ENCODE data around the gene TTL. TPM values are rescaled to one million over a fixed set of nuclear protein-coding genes. Genes with fewer than 3 reads are reported as not detected.

The TTL gene
- polyA plus RNA-seq, 1 donor from 2014 or later, result 53.8 TPM

- Histone ChIP-seq H3K79me2 (replicated peaks; ENCODE audit: insufficient read depth, low read length) (no peaks in the 10 kb centered on the region), H4K20me1 (ENCODE audit: insufficient read depth) (no peaks in the 10 kb centered on the region), H3F3A (ENCODE audit: insufficient read depth, low read length, poor library complexity, severe bottlenecking) (no peaks in the 10 kb centered on the region), H2AFZ (ENCODE audit: low read depth, low read length) (no peak overlapping the region), H3K9me3 (ENCODE audit: low read length) (no peaks in the 10 kb centered on the region), H3K9ac (ENCODE audit: low read length) (no peak overlapping the region), H3K27ac (ENCODE audit: low read length) (no peak overlapping the region), H3K27me3 (ENCODE audit: insufficient read depth, low read depth, low read length) (no peaks in the 10 kb centered on the region), H3K4me2 (ENCODE audit: low read length) (no peak overlapping the region), H3K9me2 (ENCODE audit: insufficient read depth, low read length) (no peaks in the 10 kb centered on the region), H3K4me3 (ENCODE audit: low read length) (no peak overlapping the region), H3K36me3 (ENCODE audit: insufficient read depth, low read length) (no peaks in the 10 kb centered on the region)
- TF ChIP-seq, protein P1, sequence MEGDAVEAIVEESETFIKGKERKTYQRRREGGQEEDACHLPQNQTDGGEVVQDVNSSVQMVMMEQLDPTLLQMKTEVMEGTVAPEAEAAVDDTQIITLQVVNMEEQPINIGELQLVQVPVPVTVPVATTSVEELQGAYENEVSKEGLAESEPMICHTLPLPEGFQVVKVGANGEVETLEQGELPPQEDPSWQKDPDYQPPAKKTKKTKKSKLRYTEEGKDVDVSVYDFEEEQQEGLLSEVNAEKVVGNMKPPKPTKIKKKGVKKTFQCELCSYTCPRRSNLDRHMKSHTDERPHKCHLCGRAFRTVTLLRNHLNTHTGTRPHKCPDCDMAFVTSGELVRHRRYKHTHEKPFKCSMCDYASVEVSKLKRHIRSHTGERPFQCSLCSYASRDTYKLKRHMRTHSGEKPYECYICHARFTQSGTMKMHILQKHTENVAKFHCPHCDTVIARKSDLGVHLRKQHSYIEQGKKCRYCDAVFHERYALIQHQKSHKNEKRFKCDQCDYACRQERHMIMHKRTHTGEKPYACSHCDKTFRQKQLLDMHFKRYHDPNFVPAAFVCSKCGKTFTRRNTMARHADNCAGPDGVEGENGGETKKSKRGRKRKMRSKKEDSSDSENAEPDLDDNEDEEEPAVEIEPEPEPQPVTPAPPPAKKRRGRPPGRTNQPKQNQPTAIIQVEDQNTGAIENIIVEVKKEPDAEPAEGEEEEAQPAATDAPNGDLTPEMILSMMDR (IDR thresholded peaks at IDR 0.05; ENCODE audit: poor library complexity, severe bottlenecking), result no peak
- no peak for TF ChIP-seq POLR2AphosphoS5 (IDR thresholded peaks at IDR 0.05)
- TF ChIP-seq EZH2 (IDR thresholded peaks at IDR 0.05; ENCODE audit: borderline replicate concordance, insufficient read depth, low read length, poor library complexity, severe bottlenecking), result no peak
- TF ChIP-seq EP300 (conservative IDR thresholded peaks at IDR 0.05; ENCODE audit: poor library complexity, severe bottlenecking), result no peak
- TF ChIP-seq TAF1 (IDR thresholded peaks at IDR 0.05; ENCODE audit: low read depth), result no peak
- no peak for TF ChIP-seq REST (IDR thresholded peaks at IDR 0.05; ENCODE audit: borderline replicate concordance)
- TF ChIP-seq RAD21 (conservative IDR thresholded peaks at IDR 0.05), result no peak
- TF ChIP-seq SMC3 (conservative IDR thresholded peaks at IDR 0.05; ENCODE audit: poor library complexity), result no peak
- TF ChIP-seq MXI1 (conservative IDR thresholded peaks at IDR 0.05; ENCODE audit: poor library complexity, severe bottlenecking), result no peak
These were observed 16.6 kb upstream of the TTL start for GRCh38 chr2:112465382-112465781.

GRCh38 chr2:112472547-112473263, 9.3 kb upstream of the TTL start:
- no peaks in the 10 kb centered on the region for H4K20me1 ChIP-seq (ENCODE audit: insufficient read depth)
- H3K4me3 ChIP-seq (ENCODE audit: low read length), result no peak overlapping the region
- no peaks in the 10 kb centered on the region for H3K9me2 ChIP-seq (ENCODE audit: insufficient read depth, low read length)
- no peaks in the 10 kb centered on the region for H3F3A ChIP-seq (ENCODE audit: insufficient read depth, low read length, poor library complexity, severe bottlenecking)
- H3K79me2 ChIP-seq (replicated peaks; ENCODE audit: insufficient read depth, low read length), result no peaks in the 10 kb centered on the region
- no peaks in the 10 kb centered on the region for H3K27me3 ChIP-seq (ENCODE audit: insufficient read depth, low read depth, low read length)
- no peak overlapping the region for H2AFZ ChIP-seq (ENCODE audit: low read depth, low read length)
- H3K9me3 ChIP-seq (ENCODE audit: low read length), result no peaks in the 10 kb centered on the region
- no peak overlapping the region for H3K27ac ChIP-seq (ENCODE audit: low read length)
- no peaks in the 10 kb centered on the region for H3K36me3 ChIP-seq (ENCODE audit: insufficient read depth, low read length)
- H3K9ac ChIP-seq (ENCODE audit: low read length), result no peak overlapping the region
- H3K4me2 ChIP-seq (ENCODE audit: low read length), result no peak overlapping the region
- TF ChIP-seq RAD21 (conservative IDR thresholded peaks at IDR 0.05) (no peak), EP300 (conservative IDR thresholded peaks at IDR 0.05; ENCODE audit: poor library complexity, severe bottlenecking) (no peak), REST (IDR thresholded peaks at IDR 0.05; ENCODE audit: borderline replicate concordance) (no peak), SMC3 (conservative IDR thresholded peaks at IDR 0.05; ENCODE audit: poor library complexity) (no peak), EZH2 (IDR thresholded peaks at IDR 0.05; ENCODE audit: borderline replicate concordance, insufficient read depth, low read length, poor library complexity, severe bottlenecking) (no peak), TAF1 (IDR thresholded peaks at IDR 0.05; ENCODE audit: low read depth) (no peak), POLR2AphosphoS5 (IDR thresholded peaks at IDR 0.05) (no peak), MXI1 (conservative IDR thresholded peaks at IDR 0.05; ENCODE audit: poor library complexity, severe bottlenecking) (no peak)
- TF ChIP-seq, protein P1 (IDR thresholded peaks at IDR 0.05; ENCODE audit: poor library complexity, severe bottlenecking), result no peak

Data from neural cell (in vitro differentiated cells).